Ectodermal cell (in vitro differentiated cells): Measurements from ENCODE around the gene FGFRL1.
"Not testable (repeated sequence)": the region's sequence is repeated elsewhere in the genome, so short reads cannot be mapped to it uniquely, and the experiment has no call there.

Experiments used
- H3K27ac ChIP-seq: 2 replicates; pipeline ENCODE4 v1.7.0; 2013; ENCODE audit warnings: mild to moderate bottlenecking, low read depth, low read length; ENCODE audit not compliant: insufficient read depth, poor library complexity, severe bottlenecking
- H3K27me3 ChIP-seq: 2 replicates; pipeline ENCODE4 v1.7.0; 2013; ENCODE audit warnings: mild to moderate bottlenecking, low read length; ENCODE audit not compliant: insufficient read depth, control insufficient read depth, poor library complexity, severe bottlenecking
- H3K36me3 ChIP-seq: one replicate; pipeline ENCODE4 v1.7.0; 2013; ENCODE audit warnings: low read length; ENCODE audit not compliant: control insufficient read depth, insufficient read depth
- H3K4me1 ChIP-seq: one replicate; pipeline ENCODE4 v1.7.0; 2013; ENCODE audit warnings: low read length; ENCODE audit not compliant: control insufficient read depth, insufficient read depth
- H3K4me3 ChIP-seq: 2 replicates; pipeline ENCODE4 v1.7.0; 2013; ENCODE audit warnings: low read depth, low read length, control low read depth; ENCODE audit not compliant: insufficient read depth
- H3K9me3 ChIP-seq: 2 replicates; pipeline ENCODE4 v1.7.0; 2013; ENCODE audit warnings: mild to moderate bottlenecking, low read length, moderate library complexity; ENCODE audit not compliant: control insufficient read depth
- WGBS, 2 experiments: methylation state at CpG; one replicate each; pipeline ENCODE4 v1.1.7; 2013; ENCODE audit warnings: missing lambda C conversion rate in 2 of 2; 5-methylcytosine and 5-hydroxymethylcytosine counted together

The FGFRL1 gene

DNA sequence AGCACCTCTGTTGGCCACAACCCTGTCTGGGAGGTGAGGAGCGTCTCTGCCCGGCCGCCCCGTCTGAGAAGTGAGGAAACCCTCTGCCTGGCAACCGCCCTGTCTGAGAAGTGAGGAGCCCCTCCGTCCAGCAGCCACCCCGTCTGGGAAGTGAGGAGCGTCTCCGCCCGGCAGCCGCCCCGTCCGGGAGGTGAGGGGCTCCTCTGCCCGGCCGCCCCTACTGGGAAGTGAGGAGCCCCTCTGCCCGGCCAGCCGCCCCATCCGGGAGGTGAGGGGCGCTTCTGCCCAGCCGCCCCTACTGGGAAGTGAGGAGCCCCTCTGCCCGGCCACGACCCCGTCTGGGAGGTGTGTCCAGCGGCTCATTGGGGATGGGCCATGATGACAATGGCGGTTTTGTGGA is 35.4 kb upstream of the FGFRL1 start:
- peaks cover 47% of the 10 kb centered on the region for H3K27me3 ChIP-seq
- 96% methylated on average over 15 of the region's 25 CpGs for WGBS, 2 experiments
- H3K9me3 ChIP-seq, H3K36me3 ChIP-seq, H3K4me3 ChIP-seq, H3K27ac ChIP-seq, H3K4me1 ChIP-seq: not testable (repeated sequence)

GRCh38 chr4:978957-979701 is 32.3 kb upstream of the FGFRL1 start:
- H3K27me3 ChIP-seq = peaks cover 28% of the 10 kb centered on the region
- no peaks in the 10 kb centered on the region for H3K36me3 ChIP-seq
- no peak overlapping the region for H3K4me3 ChIP-seq
- WGBS, 2 experiments = 69 to 72% methylated on average over 20 of the region's 20 CpGs
- H3K9me3 ChIP-seq = no peaks in the 10 kb centered on the region
- no peaks in the 10 kb centered on the region for H3K4me1 ChIP-seq
- H3K27ac ChIP-seq = no peak overlapping the region

DNA sequence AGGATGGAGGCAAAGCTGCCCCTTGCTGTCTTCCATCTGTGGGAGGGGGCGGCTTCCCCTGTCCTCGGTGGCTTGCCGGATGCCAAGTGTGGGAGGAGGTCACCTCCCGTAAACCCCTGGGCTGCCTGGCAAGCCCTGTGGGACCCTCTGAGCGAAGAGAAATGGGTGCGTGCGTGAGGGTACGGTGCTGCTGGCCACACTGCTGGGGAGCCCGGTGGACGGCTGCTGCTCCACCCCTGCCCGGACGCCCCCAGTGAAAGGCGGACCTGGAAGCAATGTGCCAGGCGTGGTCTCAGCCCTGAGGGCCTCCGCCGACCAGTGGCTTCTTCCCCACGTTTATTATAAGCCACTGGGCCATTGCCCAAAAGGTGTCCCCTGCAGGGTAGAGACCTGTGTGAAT is 29.1 kb upstream of the FGFRL1 start:
- H3K36me3 ChIP-seq = no peaks in the 10 kb centered on the region
- H3K9me3 ChIP-seq = no peaks in the 10 kb centered on the region
- peaks cover 3% of the 10 kb centered on the region for H3K4me1 ChIP-seq
- H3K4me3 ChIP-seq = no peak overlapping the region
- H3K27me3 ChIP-seq = peaks cover 45% of the 10 kb centered on the region
- no peak overlapping the region for H3K27ac ChIP-seq
- 92% methylated on average over 17 of the region's 17 CpGs for WGBS, 2 experiments

- Histone ChIP-seq H3K27me3 (peaks cover 50% of the 10 kb centered on the region), H3K27ac (no peak overlapping the region), H3K4me3 (no peak overlapping the region), H3K36me3 (no peaks in the 10 kb centered on the region), H3K4me1 (peaks cover 3% of the 10 kb centered on the region), H3K9me3 (no peaks in the 10 kb centered on the region)
- 93 to 95% methylated on average over 15 of the region's 15 CpGs for WGBS, 2 experiments
Observed at GRCh38 chr4:982814-983213, 28.6 kb upstream of the FGFRL1 start.

DNA sequence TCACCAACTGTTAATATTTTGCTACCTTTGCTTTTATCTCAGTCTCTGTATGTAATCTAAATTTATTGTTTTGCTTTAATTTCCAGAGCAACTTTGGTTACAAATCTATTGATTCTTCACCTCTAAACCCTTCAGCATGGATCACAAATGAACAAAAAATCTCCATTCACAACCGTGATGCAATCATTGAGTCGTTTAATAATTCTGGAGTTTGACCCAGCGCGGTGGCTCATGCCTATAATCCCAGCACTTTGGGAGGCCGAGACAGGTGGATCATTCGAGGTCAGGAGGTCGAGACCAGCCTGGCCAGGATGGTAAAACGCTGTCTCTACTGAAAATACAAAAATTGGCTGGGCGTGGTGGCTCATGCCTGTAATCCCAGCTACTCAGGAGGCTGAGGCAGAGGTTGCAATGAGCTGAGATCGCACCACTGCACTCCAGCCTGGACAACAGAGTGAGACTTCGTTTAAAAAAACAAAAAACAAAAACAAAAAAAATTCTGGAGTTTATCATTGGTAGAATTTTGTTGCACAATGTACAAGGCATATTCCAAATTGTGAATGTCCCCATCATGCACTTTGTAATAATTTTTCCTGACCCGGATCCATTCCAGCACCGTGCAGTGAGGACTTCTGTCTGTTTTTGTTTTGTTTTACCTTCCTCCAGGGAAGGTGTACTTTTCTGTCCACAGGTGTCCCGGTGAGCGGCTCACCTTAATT is 26.9 kb upstream of the FGFRL1 start:
- no peak overlapping the region for H3K4me3 ChIP-seq

DNA sequence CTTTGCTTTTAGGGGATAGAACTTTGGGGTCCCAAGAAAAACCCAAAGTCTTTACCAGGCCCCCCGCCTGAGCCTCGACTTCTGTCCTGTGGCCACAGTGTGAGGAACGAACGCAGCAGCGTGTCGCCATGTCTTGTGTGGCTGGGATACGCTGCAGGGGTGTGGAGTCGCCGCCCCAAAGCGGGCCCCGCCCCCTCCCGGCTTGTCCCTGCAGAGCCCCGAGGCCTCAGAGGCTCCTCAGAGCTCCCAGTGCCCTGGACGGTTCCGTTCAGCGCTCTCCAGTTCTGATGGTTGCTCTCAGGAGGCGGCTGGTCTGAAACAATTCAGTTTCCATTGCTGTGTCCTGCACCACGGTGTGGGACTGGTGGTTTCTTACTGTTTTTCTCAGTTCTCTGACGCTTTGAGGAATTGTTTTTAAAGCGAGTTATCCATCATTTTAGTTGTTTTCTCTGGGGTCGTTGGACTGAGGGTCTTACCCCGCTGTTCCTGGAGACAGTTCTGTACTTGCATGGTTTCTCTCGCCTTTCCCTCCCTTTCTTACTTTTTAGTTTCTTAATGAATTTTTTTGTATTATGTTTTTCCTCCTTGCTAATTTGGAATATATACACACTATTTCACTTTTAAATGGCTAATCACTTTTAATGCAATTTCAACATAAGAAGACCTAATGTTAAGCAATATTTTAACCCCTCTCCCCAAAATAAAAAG is 26.1 kb upstream of the FGFRL1 start:
- Histone ChIP-seq H3K4me3 (no peak overlapping the region), H3K27ac (no peak overlapping the region), H3K36me3 (no peaks in the 10 kb centered on the region), H3K4me1 (peaks cover 3% of the 10 kb centered on the region), H3K9me3 (no peaks in the 10 kb centered on the region), H3K27me3 (peaks cover 42% of the 10 kb centered on the region)
- 20 to 23% methylated on average over 21 to 23 of the region's 23 CpGs for WGBS, 2 experiments

More for the DNA sequence above, 26.9 kb upstream of the FGFRL1 start:
- Histone ChIP-seq H3K27ac (no peak overlapping the region), H3K4me1 (peaks cover 3% of the 10 kb centered on the region), H3K36me3 (no peaks in the 10 kb centered on the region), H3K9me3 (no peaks in the 10 kb centered on the region), H3K27me3 (peaks cover 46% of the 10 kb centered on the region)
- 81 to 87% methylated on average over 15 of the region's 15 CpGs for WGBS, 2 experiments

- Histone ChIP-seq H3K27me3 (peaks cover 42% of the 10 kb centered on the region), H3K4me1 (peaks cover 3% of the 10 kb centered on the region), H3K27ac (no peak overlapping the region), H3K36me3 (no peaks in the 10 kb centered on the region), H3K4me3 (peak overlapping the region; percentile 45), H3K9me3 (no peaks in the 10 kb centered on the region)
- 17 to 21% methylated on average over 14 of the region's 14 CpGs for WGBS, 2 experiments
Observed at GRCh38 chr4:986428-986878, 25.0 kb upstream of the FGFRL1 start.

DNA sequence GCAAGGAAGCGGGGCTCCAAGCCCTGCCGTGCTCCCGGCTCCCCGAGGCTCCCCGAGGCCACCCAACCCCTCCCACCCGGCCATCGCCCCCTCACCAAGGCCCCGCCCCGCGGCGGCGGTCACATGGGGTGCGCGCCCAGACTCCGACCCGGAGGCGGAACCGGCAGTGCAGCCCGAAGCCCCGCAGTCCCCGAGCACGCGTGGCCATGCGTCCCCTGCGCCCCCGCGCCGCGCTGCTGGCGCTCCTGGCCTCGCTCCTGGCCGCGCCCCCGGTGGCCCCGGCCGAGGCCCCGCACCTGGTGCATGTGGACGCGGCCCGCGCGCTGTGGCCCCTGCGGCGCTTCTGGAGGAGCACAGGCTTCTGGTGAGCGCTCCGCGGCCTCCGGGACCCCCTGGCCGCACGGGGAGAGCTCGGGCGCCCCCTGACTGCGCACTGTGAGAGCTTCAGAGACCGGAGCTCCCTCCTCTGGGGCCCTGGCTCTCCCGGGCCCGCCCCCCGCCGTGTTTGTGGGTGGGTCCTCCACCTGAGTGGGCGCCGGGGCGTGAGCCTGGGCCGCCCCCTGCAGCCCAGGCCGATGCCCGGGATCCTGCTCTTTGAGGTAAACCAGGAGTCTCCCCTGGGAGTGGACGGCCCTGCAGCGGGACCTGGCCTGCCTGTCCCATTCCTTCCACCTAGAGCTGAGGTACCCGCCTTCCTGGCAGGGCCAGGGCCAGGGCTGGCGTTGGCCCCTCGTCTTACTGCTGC is 24.4 kb upstream of the FGFRL1 start, which contains the start of gene IDUA:
TSS of gene IDUA (plus strand) at position 166 of the 745 bp plus-strand sequence. CDS start at position 207, 41 bp downstream.
- Histone ChIP-seq H3K27ac (no peak within 1 kb of the TSS), H3K4me1 (peaks cover 3% of the 10 kb centered on the region), H3K9me3 (no peaks in the 10 kb centered on the region), H3K4me3 (peak within 1 kb of the TSS; percentile 45), H3K36me3 (no peaks in the 10 kb centered on the region), H3K27me3 (peaks cover 42% of the 10 kb centered on the region)
- 4 to 5% methylated on average over 69 of the region's 69 CpGs for WGBS, 2 experiments

GRCh38 chr4:987624-988513 is 23.6 kb upstream of the FGFRL1 start:
- no peaks in the 10 kb centered on the region for H3K9me3 ChIP-seq
- H3K4me1 ChIP-seq = peaks cover 3% of the 10 kb centered on the region
- no peak overlapping the region for H3K27ac ChIP-seq
- peak overlapping the region; percentile 45 for H3K4me3 ChIP-seq
- no peaks in the 10 kb centered on the region for H3K36me3 ChIP-seq
- peaks cover 39% of the 10 kb centered on the region for H3K27me3 ChIP-seq
- WGBS, 2 experiments = 88 to 89% methylated on average over 37 of the region's 37 CpGs
